WERI-Rb-1 (cell line): ENCODE measurements around the gene PRKAR1A.

Experiments
- DNase-seq: peaks from one replicate; pipeline ENCODE4 v3.0.0-alpha.2; 2020
- H3K27ac ChIP-seq: fragments of 250-450 bp; sonication (Bioruptor Pico); 2 replicates; pipeline ENCODE4 v1.5.1; 2020; ENCODE audit warnings: mild to moderate bottlenecking, moderate library complexity
- H3K27me3 ChIP-seq: fragments of 250-450 bp; sonication (Bioruptor Pico); 2 replicates; pipeline ENCODE4 v1.5.1; 2021; ENCODE audit warnings: mild to moderate bottlenecking, low read depth, moderate library complexity; ENCODE audit not compliant: insufficient read depth, severe bottlenecking
- H3K36me3 ChIP-seq: fragments of 250-450 bp; sonication (Bioruptor Pico); 2 replicates; pipeline ENCODE4 v1.5.1; 2020; ENCODE audit warnings: mild to moderate bottlenecking, moderate library complexity
- H3K4me3 ChIP-seq: 2 replicates; pipeline ENCODE4 v1.5.1; 2011; ENCODE audit warnings: low read depth, mild to moderate bottlenecking, control low read depth, low read length
- H3K9me3 ChIP-seq: fragments of 250-450 bp; sonication (Bioruptor Pico); 2 replicates; pipeline ENCODE4 v1.5.1; 2021; ENCODE audit warnings: mild to moderate bottlenecking, moderate library complexity; ENCODE audit not compliant: severe bottlenecking
- TF ChIP-seq, protein P1 (sequence below): IDR thresholded peaks from 2 replicates; pipeline ENCODE4 v1.5.1; 2011; ENCODE audit warnings: low read depth, mild to moderate bottlenecking, control low read depth, inconsistent platforms, low read length

The PRKAR1A gene

DNA sequence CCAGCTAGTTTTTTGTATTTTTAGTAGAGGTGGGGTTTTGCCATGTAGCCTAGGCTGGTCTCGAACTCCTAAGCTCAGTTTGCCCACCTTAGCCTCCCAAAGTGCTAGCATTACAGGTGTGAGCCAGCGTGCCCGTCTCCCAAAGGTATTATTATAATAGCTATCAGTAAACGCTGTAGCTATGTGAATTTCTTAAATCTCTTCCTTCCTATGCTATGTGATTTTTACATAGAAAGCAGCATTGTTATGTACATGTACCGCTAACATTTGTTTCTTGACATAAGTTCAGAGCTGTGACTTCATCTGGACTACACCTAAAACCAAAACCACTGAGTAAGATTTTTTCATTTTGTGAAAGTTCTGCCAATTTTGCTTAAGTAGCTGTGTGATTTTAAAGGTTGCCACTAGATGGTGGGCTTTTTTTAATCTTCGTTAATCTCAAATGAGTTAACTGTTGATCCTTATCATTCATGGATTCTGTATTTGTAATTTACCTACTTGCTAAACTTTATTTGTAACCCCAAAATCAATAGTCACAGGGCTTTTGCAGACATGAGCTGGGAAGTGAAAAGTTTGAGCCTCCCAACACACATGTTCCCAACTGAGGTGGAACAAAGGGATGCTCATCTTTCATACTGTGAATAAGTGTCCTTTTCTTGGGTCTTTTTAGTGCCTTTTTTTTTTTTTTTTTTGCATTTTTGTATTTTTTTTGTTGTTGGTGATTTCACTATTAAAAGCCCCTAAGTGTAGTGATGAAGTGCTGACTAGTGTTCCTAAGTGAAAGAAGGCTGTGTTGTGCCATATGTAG is 21.9 kb downstream of the PRKAR1A start:
- no peak overlapping the region for H3K4me3 ChIP-seq
- H3K9me3 ChIP-seq, result no peaks in the 10 kb centered on the region
- TF ChIP-seq, protein P1, sequence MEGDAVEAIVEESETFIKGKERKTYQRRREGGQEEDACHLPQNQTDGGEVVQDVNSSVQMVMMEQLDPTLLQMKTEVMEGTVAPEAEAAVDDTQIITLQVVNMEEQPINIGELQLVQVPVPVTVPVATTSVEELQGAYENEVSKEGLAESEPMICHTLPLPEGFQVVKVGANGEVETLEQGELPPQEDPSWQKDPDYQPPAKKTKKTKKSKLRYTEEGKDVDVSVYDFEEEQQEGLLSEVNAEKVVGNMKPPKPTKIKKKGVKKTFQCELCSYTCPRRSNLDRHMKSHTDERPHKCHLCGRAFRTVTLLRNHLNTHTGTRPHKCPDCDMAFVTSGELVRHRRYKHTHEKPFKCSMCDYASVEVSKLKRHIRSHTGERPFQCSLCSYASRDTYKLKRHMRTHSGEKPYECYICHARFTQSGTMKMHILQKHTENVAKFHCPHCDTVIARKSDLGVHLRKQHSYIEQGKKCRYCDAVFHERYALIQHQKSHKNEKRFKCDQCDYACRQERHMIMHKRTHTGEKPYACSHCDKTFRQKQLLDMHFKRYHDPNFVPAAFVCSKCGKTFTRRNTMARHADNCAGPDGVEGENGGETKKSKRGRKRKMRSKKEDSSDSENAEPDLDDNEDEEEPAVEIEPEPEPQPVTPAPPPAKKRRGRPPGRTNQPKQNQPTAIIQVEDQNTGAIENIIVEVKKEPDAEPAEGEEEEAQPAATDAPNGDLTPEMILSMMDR, result no peak
- H3K27ac ChIP-seq, result no peak overlapping the region
- no peak for DNase-seq
- H3K36me3 ChIP-seq, result peaks cover 75% of the 10 kb centered on the region
- H3K27me3 ChIP-seq, result no peaks in the 10 kb centered on the region

DNA sequence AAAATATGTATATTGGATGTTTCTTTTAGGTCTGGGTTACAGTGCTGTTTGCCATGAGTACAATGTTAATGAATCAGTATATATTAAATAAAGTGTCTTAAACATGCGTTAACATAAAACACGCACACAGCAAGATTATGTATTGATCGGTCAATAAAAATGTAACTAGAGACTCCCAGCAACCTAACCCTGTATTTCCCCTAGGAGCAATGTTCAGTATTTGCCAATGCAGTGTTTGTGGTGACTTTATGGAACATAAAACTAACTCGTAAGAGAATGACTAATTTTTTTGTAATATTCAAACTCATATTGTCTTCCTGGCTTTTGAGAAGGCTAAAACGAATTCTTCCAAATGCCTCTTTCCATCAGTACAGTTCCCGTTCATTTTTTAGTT is 22.5 kb downstream of the PRKAR1A start:
- Histone ChIP-seq H3K9me3 (no peaks in the 10 kb centered on the region), H3K27me3 (no peaks in the 10 kb centered on the region), H3K27ac (no peak overlapping the region), H3K36me3 (peaks cover 71% of the 10 kb centered on the region), H3K4me3 (no peak overlapping the region)
- DNase-seq, result no peak
- TF ChIP-seq, protein P1, result no peak

DNA sequence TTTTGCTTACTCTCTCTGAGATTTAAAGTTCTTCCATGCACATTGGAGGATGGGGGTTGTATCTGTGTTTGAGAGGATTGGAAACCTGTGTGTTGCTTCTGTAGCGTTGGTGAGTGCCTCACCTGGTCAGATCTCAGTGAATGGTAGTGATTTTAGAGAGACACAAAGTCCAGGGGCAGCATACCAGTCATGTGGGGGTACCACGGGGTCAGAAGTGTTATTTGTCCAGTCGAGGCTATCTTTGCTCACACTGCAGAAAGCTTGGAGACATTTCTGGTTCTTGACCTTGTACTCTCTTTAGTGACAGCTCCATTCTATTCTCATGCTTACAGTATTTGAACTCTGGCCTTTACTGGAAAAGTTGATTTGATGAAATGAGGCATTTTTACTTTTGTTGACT is 23.7 kb downstream of the PRKAR1A start:
- no peak overlapping the region for H3K27ac ChIP-seq
- H3K9me3 ChIP-seq, result no peaks in the 10 kb centered on the region
- no peaks in the 10 kb centered on the region for H3K27me3 ChIP-seq
- no peak overlapping the region for H3K4me3 ChIP-seq
- no peak for DNase-seq
- H3K36me3 ChIP-seq, result peaks cover 70% of the 10 kb centered on the region
- TF ChIP-seq, protein P1, result no peak

DNA sequence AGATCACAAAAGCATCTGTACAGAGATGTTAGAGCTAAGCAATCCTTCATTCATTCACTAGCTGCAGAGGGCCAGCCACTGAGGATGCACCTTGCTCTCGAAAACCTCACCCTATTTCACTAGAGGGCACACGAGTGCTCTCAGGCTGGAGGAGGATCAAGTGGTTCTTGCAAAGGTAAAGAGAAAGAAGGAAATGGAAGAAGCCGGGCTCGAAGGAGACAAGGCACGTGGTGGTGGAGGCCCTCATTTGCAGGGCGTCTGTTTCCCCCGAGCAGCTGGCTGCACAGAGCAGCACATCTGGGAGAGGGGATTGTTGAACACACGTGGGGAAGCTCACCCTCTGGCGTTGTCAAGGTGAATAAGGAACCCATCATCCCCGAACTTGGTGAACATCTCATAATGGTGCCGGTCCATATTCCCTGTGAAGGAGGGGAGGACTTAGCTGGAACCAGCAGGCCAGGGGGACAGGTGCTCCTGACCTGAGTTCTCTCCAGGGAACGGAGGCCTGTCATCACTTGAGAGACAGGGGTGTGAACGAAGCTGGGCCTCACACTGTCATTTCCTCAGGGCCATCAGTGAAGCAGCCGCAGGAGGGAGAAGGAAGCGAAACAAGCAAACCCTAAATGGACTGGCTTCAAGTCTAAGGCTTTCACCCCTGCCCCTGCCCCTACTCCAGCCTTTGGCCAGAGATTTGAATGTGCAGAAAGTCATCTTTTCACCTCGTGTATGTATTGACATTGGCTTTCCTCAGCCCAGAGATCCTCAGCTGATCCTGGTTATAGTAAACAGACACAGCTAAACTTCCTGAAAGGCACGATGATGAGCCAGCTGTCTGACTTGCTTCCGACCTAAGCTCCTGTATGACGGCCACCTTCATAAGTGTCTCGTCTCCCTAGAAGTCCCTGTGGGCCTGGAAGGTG is 27.6 kb downstream of the PRKAR1A start:
- Histone ChIP-seq H3K36me3 (peaks cover 37% of the 10 kb centered on the region), H3K27ac (no peak overlapping the region)

DNA sequence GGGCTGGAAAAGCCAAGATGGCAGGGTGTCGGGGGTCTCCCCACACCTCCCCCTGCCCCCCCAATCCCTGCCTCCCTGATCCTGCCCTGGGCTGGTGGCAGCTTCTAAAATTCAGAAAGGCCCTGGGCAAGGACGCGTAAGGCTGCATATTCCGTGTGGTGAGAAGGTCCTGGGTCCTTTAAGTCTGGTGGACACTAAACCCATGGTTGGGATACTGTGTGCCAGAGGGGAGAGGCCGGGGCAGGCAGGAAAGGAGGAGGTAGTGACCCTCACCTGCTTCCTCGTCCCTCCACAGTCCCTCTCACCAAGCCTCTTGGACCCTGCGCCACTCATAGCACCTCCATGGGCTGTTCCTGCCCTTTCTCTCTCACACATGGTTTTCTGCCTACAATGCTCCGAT is 28.8 kb downstream of the PRKAR1A start:
- TF ChIP-seq, protein P1, result no peak
- no peak for DNase-seq
- H3K27ac ChIP-seq, result no peak overlapping the region
- H3K27me3 ChIP-seq, result no peaks in the 10 kb centered on the region
- no peak overlapping the region for H3K4me3 ChIP-seq
- no peaks in the 10 kb centered on the region for H3K9me3 ChIP-seq
- H3K36me3 ChIP-seq, result peaks cover 29% of the 10 kb centered on the region

More for the DNA sequence above, 27.6 kb downstream of the PRKAR1A start:
- DNase-seq, result no peak
- no peaks in the 10 kb centered on the region for H3K9me3 ChIP-seq
- TF ChIP-seq, protein P1, result 0 out of 2 replicates have a peak, but pooled peaks have one; percentile 18
- H3K4me3 ChIP-seq, result no peak overlapping the region
- H3K27me3 ChIP-seq, result no peaks in the 10 kb centered on the region
